ENCODE data around the gene DIP2B.

- TF ChIP-seq CTCF (IDR thresholded peaks at IDR 0.05) (no peak), POLR2A (IDR thresholded peaks at IDR 0.05) (no peak)
These were observed 215.3 kb downstream of the DIP2B start for GRCh38 chr12:50720085-50720484.
